ENCODE data around the gene GSS.

DNA sequence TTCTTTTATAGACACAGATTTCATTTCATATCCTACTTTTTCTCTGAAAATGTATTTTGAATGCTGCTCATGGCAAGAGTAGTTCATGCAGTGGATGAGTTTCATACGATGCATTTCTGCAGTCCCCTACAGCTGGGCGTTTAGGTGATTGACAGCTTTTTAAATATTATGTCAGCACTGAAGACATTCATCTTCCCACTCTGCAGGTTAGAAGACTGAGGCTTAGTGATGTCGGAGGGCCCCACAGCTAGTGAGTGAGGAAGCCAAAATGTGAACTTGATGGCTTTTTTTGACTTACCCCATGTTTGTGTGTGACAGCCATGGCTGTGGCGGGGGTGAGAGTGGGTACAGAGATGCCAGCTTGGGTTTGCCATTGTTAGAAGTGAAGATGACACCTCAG, 33.5 kb upstream of the GSS start:
- TF ChIP-seq CTCF (IDR thresholded peaks at IDR 0.05; ENCODE audit: low read length) (no peak), EZH2 (IDR thresholded peaks at IDR 0.05; ENCODE audit: borderline replicate concordance, low read length) (no peak)

Measured in OCI-LY1 (cell line).